Gastrocnemius medialis (tissue), 4 donors: ENCODE data around the gene BCAS2.

Source experiments
- CTCF ChIP-seq, 5 experiments: fragments of 450-650 bp in 3 of 5; fragments of 200-600 bp in 2 of 5; sonication (generic) in 2 of 5; IDR thresholded peaks in 4 of 5; conservative IDR thresholded peaks in 1 of 5; 1 replicate in 4 of 5; 2 replicates in 1 of 5; pipeline ENCODE4 v1.5.1; 2016 to 2019; ENCODE audit warnings: antibody characterized with exemption in 5 of 5, mild to moderate bottlenecking in 3 of 5, moderate library complexity in 3 of 5
- POLR2A ChIP-seq, 2 donors: fragments of 450-650 bp; IDR thresholded peaks; one replicate each; pipeline ENCODE4 v1.6.1; 2017; ENCODE audit warnings: antibody characterized with exemption in 2 of 2, mild to moderate bottlenecking in 2 of 2, moderate library complexity in 2 of 2

GRCh38 chr1:114561333-114561732 lies 20.1 kb downstream of the BCAS2 start:
- no peak for TF ChIP-seq POLR2A (IDR thresholded peaks at IDR 0.05)
- TF ChIP-seq CTCF (IDR thresholded peaks at IDR 0.05 in 4 of 5, conservative IDR thresholded peaks at IDR 0.05 in 1 of 5) = no peak
